Calu3 (cell line): Measurements from ENCODE around the gene SLIT3. TPM values are rescaled to one million over a fixed set of nuclear protein-coding genes. Genes with fewer than 3 reads are reported as not detected.

ENCODE experiments used
- BruUV-seq: library from RNA; stranded (reverse); fragments of 400-500 nt; replicated peaks from 2 replicates; lab custom pipeline; 2021; lab: Mats Ljungman, UMichigan
- CTCF ChIA-PET: fragments of 300-600 bp; sonication (Branson Sonifier 250); formaldehyde crosslinking; loops from one replicate; lab custom pipeline; 2022; ENCODE audit warnings: antibody characterized with exemption; lab: Charles Lee
- DNase-seq: peaks from one replicate; pipeline ENCODE4 v3.0.0; 2022
- H3K27ac Mint-ChIP-seq: one replicate; pipeline ENCODE4 v1.8.0; 2022; ENCODE audit warnings: mixed read lengths; ENCODE audit not compliant: unreplicated experiment
- H3K27me3 Mint-ChIP-seq: one replicate; pipeline ENCODE4 v1.8.0; 2022; ENCODE audit warnings: mixed read lengths; ENCODE audit not compliant: unreplicated experiment
- H3K36me3 Mint-ChIP-seq: one replicate; pipeline ENCODE4 v1.8.0; 2022; ENCODE audit warnings: mild to moderate bottlenecking, moderate library complexity, mixed read lengths; ENCODE audit not compliant: insufficient read depth, unreplicated experiment
- H3K4me1 Mint-ChIP-seq: one replicate; pipeline ENCODE4 v1.8.0; 2022; ENCODE audit warnings: mild to moderate bottlenecking, low read depth, mixed read lengths; ENCODE audit not compliant: unreplicated experiment
- H3K4me3 Mint-ChIP-seq: one replicate; pipeline ENCODE4 v1.8.0; 2022; ENCODE audit warnings: mild to moderate bottlenecking, low read depth, moderate library complexity, mixed read lengths; ENCODE audit not compliant: unreplicated experiment
- H3K9me3 Mint-ChIP-seq: one replicate; pipeline ENCODE4 v1.8.0; 2022; ENCODE audit warnings: low read depth, mixed read lengths; ENCODE audit not compliant: unreplicated experiment
- intact Hi-C: fragments of 100-400 bp; cut with micrococcal nuclease; formaldehyde crosslinking; loops from one replicate; pipeline ENCODE4 v1.10.0; 2022; ENCODE audit not compliant: unreplicated experiment
- total RNA-seq: library from RNA; stranded (reverse); gene quantifications from 2 replicates; pipeline ENCODE4 v1.2.3, GENCODE V29; 2022
- TF ChIP-seq, protein P1 (sequence below): fragments of 200-600 bp; IDR thresholded peaks from one replicate; pipeline ENCODE4 v1.8.0; 2022; ENCODE audit warnings: antibody characterized with exemption; ENCODE audit not compliant: unreplicated experiment

The SLIT3 gene
- total RNA-seq, 1 experiment from 2014 or later, result not detected

DNA sequence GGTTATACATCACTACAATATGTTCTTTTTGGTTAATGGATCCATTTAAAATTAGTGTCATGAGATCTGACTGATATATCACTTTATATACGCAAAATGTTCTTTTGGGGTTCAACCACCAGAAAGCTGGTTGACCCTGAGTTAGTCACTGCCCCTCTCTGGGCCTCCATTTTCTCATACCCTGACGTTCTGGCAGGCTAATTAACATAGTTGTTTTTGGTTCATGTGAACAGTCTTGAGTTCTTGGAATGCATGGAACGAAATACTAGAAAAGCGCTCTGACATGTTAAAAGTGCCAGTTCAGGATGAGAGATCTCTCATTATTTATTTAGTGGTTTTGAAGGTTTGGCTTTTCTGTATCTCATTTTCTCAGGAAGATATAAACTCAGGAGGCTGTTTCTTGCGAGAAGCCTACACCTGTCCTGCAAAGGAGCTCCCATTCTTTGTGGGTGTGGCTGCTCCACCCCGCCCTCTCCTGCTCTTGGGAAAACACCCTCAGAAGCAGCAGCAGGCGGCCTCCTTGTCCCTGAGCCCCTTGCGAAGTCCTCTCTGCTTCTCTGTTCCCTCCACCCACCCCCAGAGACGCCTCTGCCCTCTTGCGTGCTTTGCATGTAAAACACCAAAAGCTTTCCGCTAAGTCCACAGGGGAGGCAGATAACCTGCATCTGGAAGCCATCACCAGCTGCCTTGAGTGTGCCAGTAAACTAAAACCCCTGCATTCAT is 419.4 kb downstream of the SLIT3 start:
- DNase-seq, result peak; percentile 5
- no peaks in the 10 kb centered on the region for H3K36me3 Mint-ChIP-seq
- peaks cover 52% of the 10 kb centered on the region for H3K27me3 Mint-ChIP-seq
- intact Hi-C loops, result no loop called here
- no TSS peak for BruUV-seq
- H3K27ac Mint-ChIP-seq, result no peak overlapping the region
- CTCF ChIA-PET, result interaction anchor here (0.6 kb wide), 1 partner anchor 471 kb away, joined by 6 read pairs; no protein-coding TSS in a partner anchor
- no peak overlapping the region for H3K4me3 Mint-ChIP-seq
- H3K4me1 Mint-ChIP-seq, result no peaks in the 10 kb centered on the region
- no peaks in the 10 kb centered on the region for H3K9me3 Mint-ChIP-seq
- TF ChIP-seq, protein P1, sequence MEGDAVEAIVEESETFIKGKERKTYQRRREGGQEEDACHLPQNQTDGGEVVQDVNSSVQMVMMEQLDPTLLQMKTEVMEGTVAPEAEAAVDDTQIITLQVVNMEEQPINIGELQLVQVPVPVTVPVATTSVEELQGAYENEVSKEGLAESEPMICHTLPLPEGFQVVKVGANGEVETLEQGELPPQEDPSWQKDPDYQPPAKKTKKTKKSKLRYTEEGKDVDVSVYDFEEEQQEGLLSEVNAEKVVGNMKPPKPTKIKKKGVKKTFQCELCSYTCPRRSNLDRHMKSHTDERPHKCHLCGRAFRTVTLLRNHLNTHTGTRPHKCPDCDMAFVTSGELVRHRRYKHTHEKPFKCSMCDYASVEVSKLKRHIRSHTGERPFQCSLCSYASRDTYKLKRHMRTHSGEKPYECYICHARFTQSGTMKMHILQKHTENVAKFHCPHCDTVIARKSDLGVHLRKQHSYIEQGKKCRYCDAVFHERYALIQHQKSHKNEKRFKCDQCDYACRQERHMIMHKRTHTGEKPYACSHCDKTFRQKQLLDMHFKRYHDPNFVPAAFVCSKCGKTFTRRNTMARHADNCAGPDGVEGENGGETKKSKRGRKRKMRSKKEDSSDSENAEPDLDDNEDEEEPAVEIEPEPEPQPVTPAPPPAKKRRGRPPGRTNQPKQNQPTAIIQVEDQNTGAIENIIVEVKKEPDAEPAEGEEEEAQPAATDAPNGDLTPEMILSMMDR, result no peak

DNA sequence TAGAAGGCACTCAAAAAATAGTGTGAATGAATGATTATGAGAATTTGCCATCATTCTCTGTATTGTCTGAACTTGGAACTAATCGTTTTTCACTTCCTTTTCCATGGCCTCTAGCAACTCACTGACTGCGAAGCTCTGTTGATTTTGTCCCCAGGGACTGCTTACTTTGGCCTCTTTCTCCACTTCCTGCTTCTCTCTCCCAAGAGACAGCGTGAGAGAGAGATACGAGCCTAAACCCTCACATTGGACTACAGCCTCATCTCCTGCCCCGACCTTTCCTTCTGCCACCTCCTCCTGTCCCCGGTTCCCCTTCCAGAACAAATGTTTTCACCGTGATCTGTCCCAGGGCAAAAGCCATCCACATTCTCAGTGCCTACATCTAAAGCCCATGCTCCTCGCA is 421.0 kb downstream of the SLIT3 start:
- Mint-ChIP-seq H3K27ac (no peak overlapping the region), H3K36me3 (no peaks in the 10 kb centered on the region), H3K4me1 (no peaks in the 10 kb centered on the region), H3K4me3 (no peak overlapping the region), H3K9me3 (no peaks in the 10 kb centered on the region), H3K27me3 (peaks cover 69% of the 10 kb centered on the region)
- no TSS peak for BruUV-seq
- intact Hi-C loops, result no loop called here
- TF ChIP-seq, protein P1, result no peak
- DNase-seq, result no peak
- CTCF ChIA-PET, result no interaction called here

DNA sequence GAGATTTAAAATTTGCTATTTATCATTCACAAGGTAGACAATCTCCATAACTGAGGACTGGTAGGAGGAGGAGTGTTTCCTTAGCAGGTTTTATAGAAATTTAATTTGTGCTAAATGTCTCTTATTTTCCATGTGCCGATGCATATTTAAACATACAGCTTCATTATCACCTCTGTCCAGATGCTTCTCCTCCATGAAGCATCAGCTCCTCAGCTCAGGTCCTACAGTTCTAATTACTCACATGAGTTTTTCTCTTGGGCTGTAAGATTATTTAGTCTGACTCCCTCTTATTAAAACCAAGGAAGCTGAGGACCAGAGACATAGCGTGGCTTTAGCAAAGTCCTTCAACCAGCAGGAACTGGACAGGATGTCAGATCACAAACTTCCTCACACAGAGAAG is 421.6 kb downstream of the SLIT3 start:
- Mint-ChIP-seq H3K27ac (no peak overlapping the region), H3K27me3 (peaks cover 75% of the 10 kb centered on the region), H3K36me3 (no peaks in the 10 kb centered on the region), H3K9me3 (no peaks in the 10 kb centered on the region), H3K4me3 (no peak overlapping the region), H3K4me1 (no peaks in the 10 kb centered on the region)
- CTCF ChIA-PET, result no interaction called here
- intact Hi-C loops, result no loop called here
- TF ChIP-seq, protein P1, result no peak
- BruUV-seq, result no TSS peak
- no peak for DNase-seq

DNA sequence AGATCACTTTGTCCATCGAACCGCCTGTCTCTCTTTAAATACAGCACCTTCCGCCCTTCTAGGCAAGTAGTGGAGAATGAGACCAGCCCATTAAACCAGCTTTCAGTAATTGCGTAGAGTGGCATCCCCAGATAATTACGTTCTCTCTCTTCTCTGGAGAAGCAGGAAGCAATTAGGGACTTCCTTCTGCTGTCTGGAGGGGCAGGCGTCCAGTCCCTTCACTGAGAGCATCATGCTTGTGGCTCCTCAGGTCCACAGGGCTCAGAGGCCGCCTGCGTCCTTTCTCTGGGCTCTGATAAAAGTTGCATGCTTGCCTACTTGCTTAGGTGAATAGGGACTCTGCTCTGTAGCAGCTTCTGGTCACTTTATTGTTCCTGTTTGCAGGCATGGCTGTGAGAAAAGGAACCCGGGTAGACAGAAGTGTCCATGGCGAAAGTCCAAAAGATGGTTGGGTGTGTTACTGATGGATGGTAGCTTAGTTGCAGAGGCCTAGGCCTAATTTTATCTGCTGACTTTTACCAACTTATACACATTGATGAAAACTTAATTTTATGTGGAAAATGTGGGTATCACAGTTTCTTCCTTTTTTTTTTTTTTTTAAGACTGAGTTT is 422.7 kb downstream of the SLIT3 start:
- BruUV-seq, result no TSS peak
- TF ChIP-seq, protein P1, result no peak
- no peak overlapping the region for H3K27ac Mint-ChIP-seq
- no peak for DNase-seq
- no peaks in the 10 kb centered on the region for H3K36me3 Mint-ChIP-seq
- peaks cover 77% of the 10 kb centered on the region for H3K27me3 Mint-ChIP-seq
- intact Hi-C loops, result no loop called here
- H3K9me3 Mint-ChIP-seq, result no peaks in the 10 kb centered on the region
- CTCF ChIA-PET, result interaction anchor here (0.7 kb wide), 1 partner anchor 34 kb away, joined by 5 read pairs; no protein-coding TSS in a partner anchor
- no peak overlapping the region for H3K4me3 Mint-ChIP-seq
- H3K4me1 Mint-ChIP-seq, result no peaks in the 10 kb centered on the region
